ENCODE data around the gene FAM193B.

FAM193B gene

GRCh38 chr5:177592010-177592834 lies 37.9 kb upstream of the FAM193B start, which contains the start of gene TMED9:
TSS of gene TMED9 (plus strand) at chr5:177592203. CDS start at chr5:177592215, 12 bp downstream.
- H3F3A ChIP-seq (ENCODE audit: control insufficient read depth, insufficient read depth) = peaks cover 3% of the 10 kb centered on the region; the same call in 1 of the 2 replicates
- H3K4me1 ChIP-seq (ENCODE audit: control insufficient read depth, low read length) = peaks cover 17% of the 10 kb centered on the region
- peaks cover 46% of the 10 kb centered on the region for H3K36me3 ChIP-seq (ENCODE audit: control insufficient read depth, low read length)
- TF ChIP-seq EZH2phosphoT487 (IDR thresholded peaks at IDR 0.05; ENCODE audit: borderline replicate concordance, low read length) (no peak), CTCF (IDR thresholded peaks at IDR 0.05; ENCODE audit: low read depth, low read length, poor library complexity, severe bottlenecking) (no peak)
- H3K4me3 ChIP-seq (ENCODE audit: low read length) = peak within 1 kb of the TSS; percentile 89
- 0 out of 2 replicates have a peak, but pooled peaks cover 2% of the 10 kb centered on the region for H4K20me1 ChIP-seq (ENCODE audit: control insufficient read depth, insufficient read depth, low read depth, low read length)
- H3K9me2 ChIP-seq (replicated peaks; ENCODE audit: control insufficient read depth, low read length) = no peaks in the 10 kb centered on the region
- no peaks in the 10 kb centered on the region for H3K9me3 ChIP-seq (ENCODE audit: control insufficient read depth, insufficient read depth, low read length)
- peaks cover 11% of the 10 kb centered on the region; the same call in 1 of the 2 replicates for H3K27me3 ChIP-seq (ENCODE audit: control insufficient read depth, low read length)
- H3K27ac ChIP-seq (ENCODE audit: low read depth, low read length) = peak within 1 kb of the TSS; percentile 69
- H3K4me2 ChIP-seq (ENCODE audit: low read length) = peak within 1 kb of the TSS; percentile 61
- peaks cover 24% of the 10 kb centered on the region for H3K79me2 ChIP-seq (ENCODE audit: control insufficient read depth, low read length)

- Histone ChIP-seq H4K20me1 (ENCODE audit: control insufficient read depth, insufficient read depth, low read depth, low read length) (0 out of 2 replicates have a peak, but pooled peaks cover 2% of the 10 kb centered on the region), H3K4me3 (ENCODE audit: low read length) (peak overlapping the region; percentile 89), H3K36me3 (ENCODE audit: control insufficient read depth, low read length) (peaks cover 45% of the 10 kb centered on the region), H3K9me3 (ENCODE audit: control insufficient read depth, insufficient read depth, low read length) (no peaks in the 10 kb centered on the region), H3K27ac (ENCODE audit: low read depth, low read length) (no peak overlapping the region), H3K27me3 (ENCODE audit: control insufficient read depth, low read length) (peaks cover 11% of the 10 kb centered on the region; the same call in 1 of the 2 replicates), H3K4me2 (ENCODE audit: low read length) (peak overlapping the region; percentile 61), H3K79me2 (ENCODE audit: control insufficient read depth, low read length) (peaks cover 24% of the 10 kb centered on the region), H3K4me1 (ENCODE audit: control insufficient read depth, low read length) (peaks cover 18% of the 10 kb centered on the region), H3K9me2 (replicated peaks; ENCODE audit: control insufficient read depth, low read length) (no peaks in the 10 kb centered on the region), H3F3A (ENCODE audit: control insufficient read depth, insufficient read depth) (peaks cover 3% of the 10 kb centered on the region; the same call in 1 of the 2 replicates)
- TF ChIP-seq EZH2phosphoT487 (IDR thresholded peaks at IDR 0.05; ENCODE audit: borderline replicate concordance, low read length) = no peak
- no peak for TF ChIP-seq CTCF (IDR thresholded peaks at IDR 0.05; ENCODE audit: low read depth, low read length, poor library complexity, severe bottlenecking)
These were observed 37.3 kb upstream of the FAM193B start for GRCh38 chr5:177591690-177592009.

- Histone ChIP-seq H3K9me2 (replicated peaks; ENCODE audit: control insufficient read depth, low read length) (no peaks in the 10 kb centered on the region), H3K79me2 (ENCODE audit: control insufficient read depth, low read length) (peaks cover 24% of the 10 kb centered on the region), H3K27me3 (ENCODE audit: control insufficient read depth, low read length) (peaks cover 11% of the 10 kb centered on the region; the same call in 1 of the 2 replicates), H3K4me1 (ENCODE audit: control insufficient read depth, low read length) (peaks cover 24% of the 10 kb centered on the region), H3K4me3 (ENCODE audit: low read length) (no peak overlapping the region), H3K4me2 (ENCODE audit: low read length) (no peak overlapping the region), H4K20me1 (ENCODE audit: control insufficient read depth, insufficient read depth, low read depth, low read length) (0 out of 2 replicates have a peak, but pooled peaks cover 2% of the 10 kb centered on the region), H3F3A (ENCODE audit: control insufficient read depth, insufficient read depth) (no peaks in the 10 kb centered on the region; the same call in 1 of the 2 replicates), H3K27ac (ENCODE audit: low read depth, low read length) (no peak overlapping the region), H3K36me3 (ENCODE audit: control insufficient read depth, low read length) (peaks cover 32% of the 10 kb centered on the region), H3K9me3 (ENCODE audit: control insufficient read depth, insufficient read depth, low read length) (no peaks in the 10 kb centered on the region)
- TF ChIP-seq CTCF (IDR thresholded peaks at IDR 0.05; ENCODE audit: low read depth, low read length, poor library complexity, severe bottlenecking) = no peak
- TF ChIP-seq EZH2phosphoT487 (IDR thresholded peaks at IDR 0.05; ENCODE audit: borderline replicate concordance, low read length) = no peak
These were observed 36.0 kb upstream of the FAM193B start for GRCh38 chr5:177590406-177590805.
